ENCODE data around the gene SERPINF2. TPM values are rescaled to one million over a fixed set of nuclear protein-coding genes. Genes with fewer than 3 reads are reported as not detected.

SERPINF2 gene
- total RNA-seq, 2 donors from 2014 or later, result 30.4 to 56.1 TPM

GRCh38 chr17:1724351-1724868 is 18.3 kb upstream of the SERPINF2 start, which contains the start of gene WDR81:
WDR81 (plus strand) TSS chr17:1724704; CDS start chr17:1724960, 256 bp downstream.
- no peaks in the 10 kb centered on the region for H3K36me3 ChIP-seq
- H3K4me3 ChIP-seq, result peak within 1 kb of the TSS; percentile 64 to 68
- TF ChIP-seq POLR2A (IDR thresholded peaks at IDR 0.05), result peak; percentile 37
- TF ChIP-seq, protein P1, sequence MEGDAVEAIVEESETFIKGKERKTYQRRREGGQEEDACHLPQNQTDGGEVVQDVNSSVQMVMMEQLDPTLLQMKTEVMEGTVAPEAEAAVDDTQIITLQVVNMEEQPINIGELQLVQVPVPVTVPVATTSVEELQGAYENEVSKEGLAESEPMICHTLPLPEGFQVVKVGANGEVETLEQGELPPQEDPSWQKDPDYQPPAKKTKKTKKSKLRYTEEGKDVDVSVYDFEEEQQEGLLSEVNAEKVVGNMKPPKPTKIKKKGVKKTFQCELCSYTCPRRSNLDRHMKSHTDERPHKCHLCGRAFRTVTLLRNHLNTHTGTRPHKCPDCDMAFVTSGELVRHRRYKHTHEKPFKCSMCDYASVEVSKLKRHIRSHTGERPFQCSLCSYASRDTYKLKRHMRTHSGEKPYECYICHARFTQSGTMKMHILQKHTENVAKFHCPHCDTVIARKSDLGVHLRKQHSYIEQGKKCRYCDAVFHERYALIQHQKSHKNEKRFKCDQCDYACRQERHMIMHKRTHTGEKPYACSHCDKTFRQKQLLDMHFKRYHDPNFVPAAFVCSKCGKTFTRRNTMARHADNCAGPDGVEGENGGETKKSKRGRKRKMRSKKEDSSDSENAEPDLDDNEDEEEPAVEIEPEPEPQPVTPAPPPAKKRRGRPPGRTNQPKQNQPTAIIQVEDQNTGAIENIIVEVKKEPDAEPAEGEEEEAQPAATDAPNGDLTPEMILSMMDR (IDR thresholded peaks at IDR 0.05), result peak in 1 of 4 experiments; percentile 27
- peak; percentile 72 for TF ChIP-seq POLR2AphosphoS5 (IDR thresholded peaks at IDR 0.05)
- H3K4me1 ChIP-seq (replicated peaks), result peaks cover 4% of the 10 kb centered on the region
- peak within 1 kb of the TSS; percentile 79 to 81 for H3K27ac ChIP-seq
- peak; percentile 92 for DNase-seq (ENCODE audit: low spot score)
- 2% methylated on average over 11 of the region's 57 CpGs for WGBS
- intact Hi-C loops (cut with DNase I), result loop anchor here (5.0 kb wide), 2 partner anchors 143 to 308 kb away; partner anchors contain the start of gene DPH1
- H3K27me3 ChIP-seq (replicated peaks; ENCODE audit: insufficient read depth), result no peaks in the 10 kb centered on the region
- H3K9me3 ChIP-seq, result no peaks in the 10 kb centered on the region

DNA sequence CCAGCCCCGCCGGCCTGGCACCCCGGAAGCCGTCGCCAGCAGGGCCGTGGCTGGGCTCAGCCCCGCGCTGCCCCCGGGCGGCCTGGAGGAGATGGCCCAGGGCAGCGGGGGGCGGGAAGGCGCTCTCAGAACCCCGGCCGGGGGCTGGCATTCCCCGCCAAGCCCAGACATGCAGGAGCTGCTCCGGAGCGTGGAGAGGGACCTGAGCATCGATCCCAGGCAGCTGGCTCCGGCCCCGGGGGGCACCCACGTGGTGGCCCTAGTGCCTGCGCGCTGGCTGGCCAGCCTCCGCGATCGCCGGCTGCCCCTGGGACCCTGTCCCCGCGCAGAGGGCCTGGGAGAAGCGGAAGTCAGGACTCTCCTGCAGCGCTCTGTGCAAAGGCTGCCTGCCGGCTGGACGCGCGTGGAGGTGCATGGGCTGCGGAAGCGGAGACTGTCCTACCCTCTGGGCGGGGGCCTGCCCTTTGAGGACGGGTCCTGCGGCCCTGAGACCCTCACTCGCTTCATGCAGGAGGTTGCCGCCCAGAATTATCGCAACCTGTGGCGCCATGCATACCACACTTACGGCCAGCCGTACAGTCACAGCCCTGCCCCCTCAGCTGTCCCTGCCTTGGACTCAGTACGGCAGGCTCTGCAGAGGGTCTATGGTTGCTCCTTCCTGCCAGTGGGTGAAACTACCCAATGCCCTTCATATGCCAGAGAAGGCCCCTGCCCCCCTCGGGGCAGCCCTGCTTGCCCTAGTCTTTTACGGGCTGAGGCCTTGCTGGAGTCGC is 17.6 kb upstream of the SERPINF2 start:
- WGBS, result 17% methylated on average over 22 of the region's 51 CpGs
- H3K27me3 ChIP-seq (replicated peaks; ENCODE audit: insufficient read depth), result no peaks in the 10 kb centered on the region
- intact Hi-C loops (cut with DNase I), result loop anchor here (5.0 kb wide), 2 partner anchors 142 to 307 kb away; partner anchors contain the start of gene DPH1
- peak overlapping the region; percentile 64 to 68 for H3K4me3 ChIP-seq
- TF ChIP-seq POLR2A (IDR thresholded peaks at IDR 0.05) (no peak), POLR2AphosphoS5 (IDR thresholded peaks at IDR 0.05) (no peak)
- TF ChIP-seq, protein P1 (IDR thresholded peaks at IDR 0.05), result no peak
- no peaks in the 10 kb centered on the region for H3K9me3 ChIP-seq
- peak overlapping the region; percentile 79 to 81 for H3K27ac ChIP-seq
- no peaks in the 10 kb centered on the region for H3K36me3 ChIP-seq
- H3K4me1 ChIP-seq (replicated peaks), result peaks cover 4% of the 10 kb centered on the region
- no peak for DNase-seq (ENCODE audit: low spot score)

DNA sequence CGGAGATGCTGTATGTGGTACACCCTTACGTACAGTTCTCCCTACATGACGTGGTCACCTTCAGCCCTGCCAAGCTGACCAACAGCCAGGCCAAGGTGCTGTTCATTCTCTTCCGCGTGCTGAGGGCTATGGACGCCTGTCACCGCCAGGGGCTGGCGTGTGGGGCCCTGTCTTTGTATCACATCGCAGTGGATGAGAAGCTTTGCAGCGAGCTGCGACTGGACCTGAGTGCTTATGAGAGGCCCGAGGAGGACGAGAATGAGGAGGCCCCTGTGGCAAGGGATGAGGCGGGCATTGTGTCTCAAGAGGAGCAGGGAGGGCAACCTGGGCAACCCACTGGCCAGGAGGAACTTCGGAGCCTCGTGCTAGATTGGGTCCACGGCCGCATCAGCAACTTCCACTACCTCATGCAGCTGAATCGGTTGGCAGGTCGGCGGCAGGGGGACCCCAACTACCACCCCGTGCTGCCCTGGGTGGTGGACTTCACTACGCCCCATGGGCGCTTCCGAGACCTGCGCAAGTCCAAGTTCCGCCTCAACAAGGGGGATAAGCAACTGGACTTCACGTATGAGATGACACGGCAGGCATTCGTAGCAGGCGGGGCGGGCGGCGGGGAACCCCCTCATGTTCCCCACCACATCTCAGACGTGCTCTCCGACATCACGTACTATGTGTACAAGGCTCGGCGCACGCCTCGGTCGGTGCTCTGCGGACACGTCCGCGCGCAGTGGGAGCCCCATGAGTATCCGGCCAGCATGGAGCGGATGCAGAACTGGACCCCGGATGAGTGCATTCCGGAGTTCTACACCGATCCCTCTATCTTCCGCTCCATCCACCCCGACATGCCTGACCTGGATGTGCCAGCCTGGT is 16.8 kb upstream of the SERPINF2 start:
- intact Hi-C loops (cut with DNase I), result no loop called here
- no peak overlapping the region for H3K4me3 ChIP-seq
- no peak for DNase-seq (ENCODE audit: low spot score)
- no peaks in the 10 kb centered on the region for H3K27me3 ChIP-seq (replicated peaks; ENCODE audit: insufficient read depth)
- WGBS, result 92% methylated on average over 54 of the region's 54 CpGs
- H3K36me3 ChIP-seq, result no peaks in the 10 kb centered on the region
- TF ChIP-seq POLR2AphosphoS5 (IDR thresholded peaks at IDR 0.05) (no peak), POLR2A (IDR thresholded peaks at IDR 0.05) (no peak)
- peaks cover 12% of the 10 kb centered on the region for H3K4me1 ChIP-seq (replicated peaks)
- H3K27ac ChIP-seq, result no peak overlapping the region
- no peaks in the 10 kb centered on the region for H3K9me3 ChIP-seq

DNA sequence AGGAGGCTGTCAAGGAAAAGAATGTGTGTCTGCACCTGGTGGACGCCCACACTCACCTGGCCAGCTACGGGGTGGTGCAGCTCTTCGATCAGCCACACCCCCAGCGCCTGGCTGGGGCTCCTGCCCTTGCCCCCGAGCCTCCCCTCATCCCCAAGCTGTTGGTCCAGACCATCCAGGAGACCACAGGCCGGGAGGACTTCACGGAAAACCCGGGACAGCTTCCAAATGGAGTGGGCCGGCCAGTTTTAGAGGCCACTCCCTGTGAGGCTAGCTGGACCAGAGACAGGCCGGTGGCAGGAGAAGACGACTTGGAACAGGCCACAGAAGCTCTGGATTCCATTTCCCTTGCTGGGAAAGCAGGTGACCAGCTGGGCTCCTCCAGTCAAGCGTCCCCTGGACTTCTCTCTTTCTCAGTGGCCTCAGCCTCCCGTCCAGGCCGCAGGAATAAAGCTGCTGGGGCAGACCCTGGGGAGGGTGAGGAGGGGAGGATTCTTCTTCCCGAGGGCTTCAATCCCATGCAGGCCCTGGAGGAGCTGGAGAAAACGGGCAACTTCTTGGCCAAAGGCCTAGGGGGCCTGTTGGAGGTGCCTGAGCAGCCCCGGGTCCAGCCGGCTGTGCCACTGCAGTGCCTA is 15.9 kb upstream of the SERPINF2 start:
- DNase-seq (ENCODE audit: low spot score), result no peak
- Histone ChIP-seq H3K27me3 (replicated peaks; ENCODE audit: insufficient read depth) (no peaks in the 10 kb centered on the region), H3K4me3 (no peak overlapping the region), H3K4me1 (replicated peaks) (peaks cover 19% of the 10 kb centered on the region), H3K9me3 (no peaks in the 10 kb centered on the region), H3K27ac (no peak overlapping the region), H3K36me3 (no peaks in the 10 kb centered on the region)
- intact Hi-C loops (cut with DNase I), result no loop called here
- WGBS, result 67% methylated on average over 18 of the region's 18 CpGs
- TF ChIP-seq POLR2A (IDR thresholded peaks at IDR 0.05) (no peak), POLR2AphosphoS5 (IDR thresholded peaks at IDR 0.05) (no peak)
- TF ChIP-seq, protein P1 (IDR thresholded peaks at IDR 0.05), result no peak
